Right lobe of liver (tissue), 6 donors: ENCODE data around the gene NOS3. TPM values are rescaled to one million over a fixed set of nuclear protein-coding genes. Genes with fewer than 3 reads are reported as not detected.

Source experiments
- ATAC-seq, 4 donors: fragments of 200-7000 bp; cut with Tn5 transposase; one replicate each; pipeline ENCODE4 v1.9.1; 2020; ENCODE audit warnings: mild to moderate bottlenecking in 4 of 4, moderate library complexity in 4 of 4
- DNase-seq, 3 donors: peaks; one replicate each; pipeline ENCODE4 v3.0.0-alpha.2; 2020
- H3K27ac ChIP-seq, 3 donors: fragments of 200-600 bp; one replicate each; pipeline ENCODE4 v1.8.0; 2022
- H3K27me3 ChIP-seq, 2 donors: fragments of 200-600 bp; one replicate each; pipeline ENCODE4 v1.8.0; 2022
- H3K36me3 ChIP-seq, 4 donors: fragments of 200-600 bp; sonication (generic) in 1 of 4; one replicate each; pipeline versions ENCODE4 v1.5.1 to v1.8.0; 2017 to 2022; ENCODE audit warnings: control low read depth in 1 of 4
- H3K4me1 ChIP-seq, 4 donors: fragments of 200-600 bp; sonication (generic) in 1 of 4; one replicate each; pipeline versions ENCODE4 v1.5.1 to v1.8.0; 2017 to 2022; ENCODE audit warnings: control low read depth in 1 of 4
- H3K4me3 ChIP-seq, 3 donors: fragments of 200-600 bp; one replicate each; pipeline ENCODE4 v1.8.0; 2022
- H3K9me3 ChIP-seq, 4 donors: fragments of 200-600 bp; sonication (generic) in 1 of 4; one replicate each; pipeline versions ENCODE4 v1.5.1 to v1.8.0; 2017 to 2022; ENCODE audit warnings: control low read depth in 1 of 4
- CTCF ChIP-seq, 4 donors: fragments of 200-600 bp in 3 of 4; fragments of 450-650 bp in 1 of 4; IDR thresholded peaks; one replicate each; pipeline versions ENCODE4 v1.5.1 to v1.8.0; 2016 to 2022; ENCODE audit warnings: antibody characterized with exemption in 4 of 4, mild to moderate bottlenecking in 2 of 4
- POLR2A ChIP-seq: fragments of 450-650 bp; IDR thresholded peaks from one replicate; pipeline ENCODE4 v1.6.1; 2017; ENCODE audit warnings: antibody characterized with exemption, mild to moderate bottlenecking
- WGBS: methylation state at CpG from one replicate; pipeline ENCODE4 v1.1.6; 2018; ENCODE audit warnings: low coverage, low lambda C conversion rate; ENCODE audit not compliant: insufficient coverage; ENCODE audit errors: missing lambda C conversion rate; 5-methylcytosine and 5-hydroxymethylcytosine counted together
- intact Hi-C, 2 donors: fragments of 100-400 bp; cut with DNase I; formaldehyde crosslinking; loops; one replicate each; pipeline versions ENCODE4 v1.11.2 to v1.14.1; 2022
- long read RNA-seq: library from polyadenylated mRNA; unstranded; transcript quantifications from one replicate; pipeline ENCODE4 v2.0.0, GENCODE V29; 2019
- total RNA-seq, 6 experiments: library from RNA; depleted of rRNA in 2 of 6; stranded (reverse); fragments of >200 nt in 2 of 6; fragmentation: NEBNext Ultra II Directional in 3 of 6; extraction: Animal tissue kit (Norgen Biotek cat#: 25700) in 3 of 6; gene quantifications; one replicate each; pipeline versions ENCODE4 v1.1.0 to v1.2.4, GENCODE V29; 2016 to 2023
- donor health status: DM: no; HTN: yes; CAD: no.
- donor health status: DM: no; HTN: no; CAD: no.
- donor health status: DM: no; HTN: no; CAD: no.
- donor health status: DM: no; HTN: yes; CAD: no.
- donor health status: DM: no; HTN: yes; CAD: no.

NOS3 gene
- 1 to 10 TPM; 2.4 to 9.2 (median 5.0) TPM for total RNA-seq
- long read RNA-seq, partial matches to known transcripts, result 0 of 1 reads
- long read RNA-seq, other reads (novel, unspliced or antisense), result 1 of 1 reads

- intact Hi-C loops, result no loop called here
- TF ChIP-seq CTCF (IDR thresholded peaks at IDR 0.05) (no peak), POLR2A (no peak)
- Histone ChIP-seq H3K36me3 (no peaks in the 10 kb centered on the region), H3K9me3 (no peaks in the 10 kb centered on the region), H3K4me3 (no peak within 1 kb of the TSS), H3K4me1 (no peaks in the 10 kb centered on the region), H3K27me3 (no peaks in the 10 kb centered on the region), H3K27ac (no peak within 1 kb of the TSS)
- ATAC-seq (no peak), DNase-seq (peak in 2 of 3 donors; percentile 8 to 35)
- WGBS, result 73% methylated on average over 12 of the region's 12 CpGs
Observed at GRCh38 chr7:150990416-150991186, at the start of gene NOS3. NOS3 (plus strand) TSS chr7:150991017; CDS start chr7:150993804, 2,787 bp downstream.

- no peak overlapping the region for H3K27ac ChIP-seq
- intact Hi-C loops, result no loop called here
- no peaks in the 10 kb centered on the region for H3K9me3 ChIP-seq
- H3K4me1 ChIP-seq, result no peaks in the 10 kb centered on the region
- H3K27me3 ChIP-seq, result no peaks in the 10 kb centered on the region
- H3K4me3 ChIP-seq, result no peak overlapping the region
- WGBS, result 80% methylated on average over 4 of the region's 15 CpGs
- TF ChIP-seq POLR2A, result no peak
- TF ChIP-seq CTCF (IDR thresholded peaks at IDR 0.05), result no peak
- DNase-seq (peak in 1 of 3 donors; percentile 42), ATAC-seq (no peak)
- H3K36me3 ChIP-seq, result no peaks in the 10 kb centered on the region
Observed at GRCh38 chr7:150941351-150942000, 49.3 kb upstream of the NOS3 start.

- Histone ChIP-seq H3K27ac (no peak overlapping the region), H3K4me3 (no peak overlapping the region), H3K27me3 (no peaks in the 10 kb centered on the region), H3K4me1 (no peaks in the 10 kb centered on the region), H3K9me3 (no peaks in the 10 kb centered on the region), H3K36me3 (no peaks in the 10 kb centered on the region)
- intact Hi-C loops, result no loop called here
- 16% methylated on average over 5 of the region's 14 CpGs for WGBS
- TF ChIP-seq POLR2A (no peak), CTCF (IDR thresholded peaks at IDR 0.05) (no peak)
- DNase-seq (peak in 1 of 3 donors; percentile 42), ATAC-seq (no peak)
Observed at GRCh38 chr7:150942001-150942590, 48.7 kb upstream of the NOS3 start.

- Histone ChIP-seq H3K36me3 (no peaks in the 10 kb centered on the region), H3K4me3 (no peak overlapping the region), H3K27ac (no peak overlapping the region), H3K9me3 (no peaks in the 10 kb centered on the region), H3K27me3 (no peaks in the 10 kb centered on the region), H3K4me1 (no peaks in the 10 kb centered on the region)
- TF ChIP-seq POLR2A (no peak), CTCF (IDR thresholded peaks at IDR 0.05) (no peak)
- ATAC-seq, result no peak
- DNase-seq, result peak in 1 of 3 donors; percentile 32
- intact Hi-C loops, result no loop called here
- 53% methylated on average over 4 of the region's 13 CpGs for WGBS
Observed at GRCh38 chr7:150942591-150943452, 48.0 kb upstream of the NOS3 start.
